Breast epithelium (tissue), 3 donors: ENCODE data around the gene TRIOBP.
"Not testable (repeated sequence)": the region's sequence is repeated elsewhere in the genome, so short reads cannot be mapped to it uniquely, and the experiment has no call there.

Experiments used
- POLR2AphosphoS5 ChIP-seq, 3 donors: sonication (generic); formaldehyde crosslinking; IDR thresholded peaks; one replicate each; pipeline ENCODE4 v1.6.1; 2017; ENCODE audit warnings: antibody characterized with exemption in 3 of 3
- TF ChIP-seq, protein P1 (sequence below), 3 donors: fragments of 450-650 bp; IDR thresholded peaks; one replicate each; pipeline ENCODE4 v1.5.1; 2016 to 2017; ENCODE audit warnings: antibody characterized with exemption in 3 of 3, mild to moderate bottlenecking in 3 of 3, moderate library complexity in 3 of 3

DNA sequence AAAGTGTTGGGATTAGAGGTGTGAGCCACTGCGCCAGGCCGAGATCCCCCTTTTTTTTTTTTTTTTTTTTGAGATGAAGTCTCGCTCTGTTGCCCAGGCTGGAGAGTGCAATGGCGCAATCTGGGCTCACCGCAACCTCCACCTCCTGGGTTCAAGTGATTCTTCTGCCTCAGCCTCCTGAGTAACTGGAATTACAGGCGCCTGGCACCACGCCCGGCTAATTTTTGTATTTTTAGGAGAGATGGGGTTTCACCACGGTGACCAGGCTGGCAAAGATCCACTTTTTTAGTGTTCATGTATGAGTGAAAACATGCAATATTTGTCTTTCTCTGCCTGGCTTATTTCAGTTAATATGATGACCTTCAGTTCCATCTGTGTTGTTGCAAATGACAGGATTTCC lies 103.1 kb downstream of the TRIOBP start:
- TF ChIP-seq, protein P1, sequence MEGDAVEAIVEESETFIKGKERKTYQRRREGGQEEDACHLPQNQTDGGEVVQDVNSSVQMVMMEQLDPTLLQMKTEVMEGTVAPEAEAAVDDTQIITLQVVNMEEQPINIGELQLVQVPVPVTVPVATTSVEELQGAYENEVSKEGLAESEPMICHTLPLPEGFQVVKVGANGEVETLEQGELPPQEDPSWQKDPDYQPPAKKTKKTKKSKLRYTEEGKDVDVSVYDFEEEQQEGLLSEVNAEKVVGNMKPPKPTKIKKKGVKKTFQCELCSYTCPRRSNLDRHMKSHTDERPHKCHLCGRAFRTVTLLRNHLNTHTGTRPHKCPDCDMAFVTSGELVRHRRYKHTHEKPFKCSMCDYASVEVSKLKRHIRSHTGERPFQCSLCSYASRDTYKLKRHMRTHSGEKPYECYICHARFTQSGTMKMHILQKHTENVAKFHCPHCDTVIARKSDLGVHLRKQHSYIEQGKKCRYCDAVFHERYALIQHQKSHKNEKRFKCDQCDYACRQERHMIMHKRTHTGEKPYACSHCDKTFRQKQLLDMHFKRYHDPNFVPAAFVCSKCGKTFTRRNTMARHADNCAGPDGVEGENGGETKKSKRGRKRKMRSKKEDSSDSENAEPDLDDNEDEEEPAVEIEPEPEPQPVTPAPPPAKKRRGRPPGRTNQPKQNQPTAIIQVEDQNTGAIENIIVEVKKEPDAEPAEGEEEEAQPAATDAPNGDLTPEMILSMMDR (IDR thresholded peaks at IDR 0.05): not testable (repeated sequence)
- not testable (repeated sequence) for TF ChIP-seq POLR2AphosphoS5 (IDR thresholded peaks at IDR 0.05)
